Activated naive CD4-positive, alpha-beta T cell treated with anti-CD3 and anti-CD28 coated beads, Interleukin-2, amount 50 U/mL, for 72 hours (primary cell): ENCODE measurements around the gene BCL11B. TPM values are rescaled to one million over a fixed set of nuclear protein-coding genes. Genes with fewer than 3 reads are reported as not detected.
A peak's percentile ranks its signal among the peaks of the same experiment; 100 is the strongest.

ENCODE experiments used
- ATAC-seq, 2 donors: fragments of 150-1000 bp; cut with Tn5 transposase; 2 replicates each; pipeline ENCODE4 v1.10.0; 2021; ENCODE audit warnings: mild to moderate bottlenecking in 2 of 2, moderate library complexity in 2 of 2
- DNase-seq, 2 donors: peaks; one replicate each; pipeline ENCODE4 v3.0.0; 2021 to 2022; ENCODE audit warnings: low spot score in 2 of 2
- H3K27ac Mint-ChIP-seq, 2 donors: one replicate each; pipeline ENCODE4 v1.8.0; 2022; ENCODE audit warnings: mild to moderate bottlenecking in 2 of 2, mixed read lengths in 2 of 2
- H3K36me3 Mint-ChIP-seq, 2 donors: one replicate each; pipeline ENCODE4 v1.8.0; 2022; ENCODE audit warnings: mixed read lengths in 2 of 2
- H3K9me3 Mint-ChIP-seq, 2 donors: one replicate each; pipeline ENCODE4 v1.8.0; 2022; ENCODE audit warnings: mixed read lengths in 2 of 2
- total RNA-seq, 2 donors: library from RNA; stranded (reverse); gene quantifications; one replicate each; pipeline ENCODE4 v1.2.3, GENCODE V29; 2022

The BCL11B gene
- total RNA-seq, 2 donors from 2014 or later, result 57.8 to 65.7 TPM

DNA sequence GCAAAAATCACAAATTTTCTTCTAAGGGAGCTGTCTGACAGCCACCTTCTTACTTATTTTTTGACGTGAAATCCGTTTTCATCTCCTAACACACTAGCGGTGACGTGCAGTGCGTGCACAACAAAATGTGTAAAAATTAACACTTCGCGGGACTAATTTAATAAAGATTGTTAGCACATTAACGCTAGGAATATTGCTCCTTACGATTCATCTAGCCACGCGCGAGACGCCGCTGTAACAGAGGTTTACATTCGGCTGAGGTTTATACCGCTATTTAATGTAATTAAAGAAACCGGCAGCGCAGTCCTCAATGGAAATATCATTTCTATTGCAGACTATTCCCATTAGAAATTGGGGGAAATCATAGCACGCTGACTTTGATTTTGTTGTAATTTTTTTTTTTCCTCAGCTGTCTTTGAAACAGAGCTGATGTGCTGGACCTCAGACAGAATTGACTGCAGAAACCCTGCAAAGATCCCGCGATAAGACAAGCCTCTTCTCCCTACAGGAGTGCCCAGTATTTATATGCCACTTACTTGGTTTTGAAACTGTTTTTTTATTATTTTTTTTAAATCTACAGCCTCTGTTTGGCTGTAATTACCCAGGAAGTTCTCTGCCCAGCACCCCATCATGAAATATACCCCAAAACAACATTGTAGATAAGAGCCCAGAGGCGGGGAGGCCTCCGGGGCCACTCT lies 31.2 kb downstream of the BCL11B start:
- DNase-seq (no peak), ATAC-seq (peak in 1 of 2 donors; percentile 31)
- no peaks in the 10 kb centered on the region for H3K9me3 Mint-ChIP-seq
- H3K27ac Mint-ChIP-seq, result peak overlapping the region; percentile 91 to 99
- H3K36me3 Mint-ChIP-seq, result peaks cover 21 to 64% of the 10 kb centered on the region in 2 donors

DNA sequence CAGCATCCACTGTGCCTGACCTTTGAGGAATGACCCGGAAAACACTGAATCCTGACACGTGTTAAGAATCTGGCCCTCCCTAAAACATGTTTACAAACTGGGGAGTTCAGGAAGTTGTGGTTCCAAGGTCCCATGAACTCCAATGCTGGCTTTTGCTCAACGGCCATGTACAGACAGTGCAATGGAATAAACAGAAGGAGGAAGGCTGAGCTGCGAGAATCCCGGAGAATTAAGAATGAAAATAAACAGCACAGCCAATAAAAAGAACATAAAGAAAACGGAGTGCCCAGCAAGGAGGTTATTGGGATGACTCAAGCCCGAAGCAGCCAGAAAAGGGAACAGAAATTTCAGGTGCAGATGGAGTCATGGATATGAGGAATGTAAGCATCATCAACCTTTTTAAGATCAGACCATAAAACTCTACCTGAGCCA lies 32.3 kb downstream of the BCL11B start:
- no peaks in the 10 kb centered on the region for H3K9me3 Mint-ChIP-seq
- DNase-seq, result no peak
- peak in 1 of 2 donors; percentile 19 for ATAC-seq
- peaks cover 21 to 64% of the 10 kb centered on the region in 2 donors for H3K36me3 Mint-ChIP-seq
- peak overlapping the region; percentile 91 to 98 for H3K27ac Mint-ChIP-seq

DNA sequence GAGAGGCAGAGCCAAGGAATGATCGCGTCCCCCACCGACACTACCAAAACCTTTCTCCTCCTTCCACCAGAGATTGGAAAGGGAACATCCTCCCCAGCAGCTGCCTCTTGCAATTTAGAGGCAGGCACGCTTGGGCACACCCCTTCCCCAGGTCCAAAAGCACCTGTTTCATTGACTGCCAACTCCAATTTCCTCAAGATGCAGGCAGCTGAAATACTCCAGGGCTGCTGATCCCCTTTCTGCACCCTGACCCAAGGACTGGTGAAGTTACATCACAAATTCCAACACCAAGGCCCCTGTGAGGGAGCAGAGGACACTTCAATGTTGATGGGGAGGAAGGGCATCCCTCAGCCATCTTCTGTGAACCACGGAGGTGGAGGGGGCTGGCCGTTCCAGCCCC lies 33.8 kb downstream of the BCL11B start:
- no peak for ATAC-seq
- H3K36me3 Mint-ChIP-seq, result peaks cover 15 to 57% of the 10 kb centered on the region in 2 donors
- no peaks in the 10 kb centered on the region for H3K9me3 Mint-ChIP-seq
- H3K27ac Mint-ChIP-seq, result peak overlapping the region; percentile 91 to 98
- DNase-seq, result peak in 1 of 2 donors; percentile 53

DNA sequence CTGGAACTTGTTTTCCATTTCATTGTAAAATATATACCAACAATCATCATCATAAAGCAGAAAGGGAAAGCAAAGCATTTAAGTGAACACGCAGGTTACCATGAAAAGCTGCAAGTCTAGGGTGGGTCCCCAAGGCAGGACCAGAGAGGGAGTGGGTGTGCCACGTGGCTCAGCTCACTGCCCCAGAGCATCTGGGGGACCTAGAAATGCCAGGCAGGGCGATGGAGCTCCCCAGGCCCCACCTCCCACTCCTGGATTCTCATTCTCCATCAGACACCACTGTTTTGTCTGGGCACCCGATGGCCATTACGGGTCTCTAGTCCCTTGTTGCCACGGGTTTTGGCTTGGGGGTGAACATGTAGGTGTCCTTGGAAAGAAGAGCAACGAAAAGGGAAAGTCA lies 34.7 kb downstream of the BCL11B start:
- Mint-ChIP-seq H3K27ac (peak overlapping the region; percentile 91 to 98), H3K9me3 (no peaks in the 10 kb centered on the region), H3K36me3 (peaks cover 15 to 50% of the 10 kb centered on the region in 2 donors)
- peak in 1 of 2 donors; percentile 29 for ATAC-seq
- peak in 1 of 2 donors; percentile 53 for DNase-seq

DNA sequence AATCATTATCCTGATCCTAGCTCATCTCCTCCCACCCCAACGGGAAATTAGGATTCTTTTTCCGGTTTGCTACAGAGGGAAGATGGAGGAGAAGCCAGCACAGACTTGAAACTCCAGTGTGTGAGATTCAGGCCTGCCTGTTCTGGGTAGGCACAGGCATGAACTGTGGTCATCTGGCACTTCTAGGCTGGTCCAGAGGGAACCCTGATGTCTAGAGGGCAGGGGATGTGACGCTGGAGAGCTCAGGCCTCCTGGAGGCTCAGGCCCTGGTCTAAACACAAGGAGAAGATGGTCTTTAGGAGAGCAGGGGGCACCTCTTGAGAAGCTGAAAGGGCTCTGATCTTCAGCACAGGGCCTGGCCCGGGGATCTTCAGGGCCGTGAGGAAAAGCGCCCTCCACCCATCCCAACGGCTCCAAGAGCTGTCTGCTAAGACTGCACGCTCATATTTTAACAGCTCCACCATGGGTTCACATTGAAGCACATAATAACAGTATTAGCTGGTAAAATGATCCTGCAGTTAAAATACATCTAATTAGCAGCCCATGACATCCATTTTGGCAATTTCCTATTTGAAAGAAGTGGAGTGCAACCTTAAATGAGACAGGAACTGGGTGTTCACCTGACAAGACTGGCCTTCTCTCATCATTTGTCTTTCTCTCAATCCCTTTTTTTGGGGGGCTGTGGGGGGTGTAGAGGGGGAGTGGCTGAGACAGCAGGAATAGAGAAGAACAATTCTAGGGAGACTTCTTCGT lies 35.4 kb downstream of the BCL11B start:
- peaks cover 12 to 43% of the 10 kb centered on the region in 2 donors for H3K36me3 Mint-ChIP-seq

GRCh38 chr14:99235582-99236320 lies 36.2 kb downstream of the BCL11B start:
- ATAC-seq (no peak), DNase-seq (no peak)
- no peaks in the 10 kb centered on the region for H3K9me3 Mint-ChIP-seq
- H3K36me3 Mint-ChIP-seq, result peaks cover 5 to 35% of the 10 kb centered on the region in 2 donors
- peak overlapping the region; percentile 91 to 98 for H3K27ac Mint-ChIP-seq

More for the DNA sequence above, 35.4 kb downstream of the BCL11B start:
- Mint-ChIP-seq H3K27ac (peak overlapping the region; percentile 91 to 98), H3K9me3 (no peaks in the 10 kb centered on the region)
- peak in 1 of 2 donors; percentile 52 for DNase-seq
- ATAC-seq, result no peak

DNA sequence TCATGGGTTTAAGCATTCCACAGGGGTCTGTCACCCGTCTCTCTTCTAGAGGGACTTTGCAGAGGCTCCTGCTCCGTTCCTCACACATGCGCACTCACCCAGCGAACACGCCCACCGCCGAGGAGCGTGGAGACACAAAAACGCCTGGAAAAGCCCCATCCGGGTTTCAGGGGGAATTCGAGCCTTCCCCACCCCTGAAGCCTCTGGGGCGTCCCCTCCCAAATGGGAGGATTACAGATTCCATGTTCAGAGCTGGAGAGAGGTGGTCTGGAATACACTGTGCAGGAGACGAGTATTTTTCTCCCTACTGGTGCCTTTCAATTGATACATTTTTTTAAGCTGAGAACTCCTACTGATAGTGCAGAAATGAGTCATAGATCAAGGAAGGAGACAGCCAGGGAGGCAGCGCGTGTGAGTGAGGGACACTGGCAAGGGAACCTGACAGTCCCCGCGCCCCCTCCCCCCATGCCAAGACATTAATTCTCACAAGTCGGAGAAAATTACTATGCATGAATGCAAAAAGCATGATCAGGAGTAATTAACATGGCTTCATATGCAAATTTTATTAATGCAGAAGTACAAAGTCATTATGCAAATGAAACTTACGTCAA lies 36.9 kb downstream of the BCL11B start:
- Mint-ChIP-seq H3K36me3 (peaks cover 0 to 36% of the 10 kb centered on the region in 2 donors), H3K9me3 (no peaks in the 10 kb centered on the region), H3K27ac (peak overlapping the region; percentile 91 to 98)
- DNase-seq, result peak in 1 of 2 donors; percentile 73
- peak; percentile 27 to 55 for ATAC-seq

DNA sequence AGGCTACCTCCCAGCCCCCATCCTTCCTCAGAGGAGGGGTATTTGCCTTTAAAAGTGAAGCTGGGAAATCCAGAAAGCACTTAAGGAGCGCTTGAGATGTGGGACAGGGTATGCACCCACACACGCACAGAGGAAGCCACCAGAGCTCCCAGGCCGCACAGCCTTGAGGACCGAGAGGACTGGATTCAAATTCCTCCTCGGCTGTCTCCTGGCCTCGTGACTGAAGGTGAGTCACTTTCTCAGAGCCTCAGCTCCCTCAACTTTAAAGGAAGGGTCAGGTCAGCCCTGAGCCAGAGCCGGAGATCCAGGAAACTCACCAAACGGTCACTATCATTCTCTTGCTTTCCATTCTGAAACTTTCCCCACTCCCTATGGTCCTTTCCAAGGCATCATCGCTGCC lies 37.6 kb downstream of the BCL11B start:
- Mint-ChIP-seq H3K9me3 (no peaks in the 10 kb centered on the region), H3K36me3 (peaks cover 2 to 36% of the 10 kb centered on the region in 2 donors), H3K27ac (peak overlapping the region; percentile 91 to 98)
- peak in 1 of 2 donors; percentile 72 for DNase-seq
- ATAC-seq, result peak in 1 of 2 donors; percentile 28

- peak overlapping the region; percentile 91 to 98 for H3K27ac Mint-ChIP-seq
- H3K36me3 Mint-ChIP-seq, result peaks cover 11 to 37% of the 10 kb centered on the region in 2 donors
- DNase-seq (peak in 1 of 2 donors; percentile 56), ATAC-seq (no peak)
- H3K9me3 Mint-ChIP-seq, result no peaks in the 10 kb centered on the region
Observed at GRCh38 chr14:99233222-99234035, 38.6 kb downstream of the BCL11B start.

DNA sequence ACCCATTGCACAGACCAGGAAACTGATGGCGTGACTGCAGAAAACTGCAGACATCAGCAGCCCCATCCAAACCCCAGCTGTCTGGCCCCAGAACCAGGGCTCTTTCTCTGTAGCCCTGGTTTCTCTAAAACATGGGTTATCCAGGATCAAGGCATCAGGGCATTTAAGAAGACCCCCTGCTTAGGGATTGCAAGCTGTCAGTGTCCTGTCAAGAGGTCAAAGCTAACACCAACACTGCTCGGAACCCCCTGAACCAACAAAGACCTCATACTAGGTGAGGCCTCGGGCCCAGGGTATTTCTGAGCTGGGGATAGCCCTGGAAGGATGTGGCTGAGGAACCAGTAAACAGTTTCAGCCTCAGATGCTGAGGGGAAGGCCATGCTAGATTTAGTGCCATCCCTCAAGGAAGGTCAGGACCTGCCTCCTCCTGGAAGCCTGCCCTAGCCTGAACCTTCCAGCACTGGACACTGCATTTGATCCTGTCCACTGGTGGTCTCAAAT lies 39.2 kb downstream of the BCL11B start:
- ATAC-seq (peak in 1 of 2 donors; percentile 21), DNase-seq (peak in 1 of 2 donors; percentile 69)
- H3K9me3 Mint-ChIP-seq, result no peaks in the 10 kb centered on the region
- H3K36me3 Mint-ChIP-seq, result peaks cover 17 to 37% of the 10 kb centered on the region in 2 donors
- H3K27ac Mint-ChIP-seq, result peak overlapping the region; percentile 91 to 98

DNA sequence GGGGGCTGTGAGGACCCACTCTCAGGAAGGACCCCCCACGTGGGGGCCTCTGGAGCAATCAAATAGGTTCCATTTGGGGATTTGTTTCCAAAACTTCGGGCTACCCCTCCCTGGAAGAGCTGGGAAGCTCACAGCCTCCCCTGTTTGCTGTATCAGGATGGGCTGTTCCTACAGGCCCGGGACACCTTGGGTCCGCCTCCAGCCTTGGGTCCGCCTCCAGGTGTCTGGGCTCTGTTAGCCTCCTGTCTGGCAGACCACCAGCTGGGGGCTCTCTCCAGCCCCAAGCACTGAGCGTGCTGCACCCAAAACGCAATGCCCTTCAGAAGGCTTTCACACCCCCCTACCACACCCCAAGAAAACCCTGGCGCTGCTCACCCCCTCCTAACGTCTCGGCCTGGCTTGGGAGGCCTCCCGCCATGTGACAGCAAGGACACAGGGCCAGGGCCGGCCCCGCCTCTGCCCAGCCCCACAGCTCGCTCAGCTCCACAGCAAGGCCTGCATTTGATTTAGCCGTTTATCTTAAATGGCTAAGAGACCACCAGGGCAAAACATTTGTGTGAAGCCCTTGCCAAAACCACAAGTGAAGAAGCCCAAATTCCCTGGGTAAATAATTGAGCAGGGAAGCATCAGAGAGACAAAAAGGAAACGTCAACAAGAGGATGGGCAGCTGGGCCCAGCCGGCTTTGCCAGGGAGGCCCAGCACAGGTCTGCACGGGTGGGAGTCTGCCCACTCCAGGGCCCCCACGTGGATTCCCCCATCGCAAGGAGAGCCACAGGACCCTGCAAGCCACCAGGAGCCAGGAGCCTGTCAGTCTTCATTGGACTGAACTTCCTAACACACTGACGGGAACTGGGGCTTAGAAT lies 39.9 kb downstream of the BCL11B start:
- H3K36me3 Mint-ChIP-seq, result peaks cover 17 to 40% of the 10 kb centered on the region in 2 donors
- no peak for ATAC-seq
- DNase-seq, result peak in 1 of 2 donors; percentile 54

GRCh38 chr14:99231161-99231849 lies 40.7 kb downstream of the BCL11B start:
- DNase-seq (peak in 1 of 2 donors; percentile 57), ATAC-seq (no peak)
- peak overlapping the region; percentile 91 to 98 for H3K27ac Mint-ChIP-seq
- peaks cover 17 to 47% of the 10 kb centered on the region in 2 donors for H3K36me3 Mint-ChIP-seq
- no peaks in the 10 kb centered on the region for H3K9me3 Mint-ChIP-seq

More for the DNA sequence above, 39.9 kb downstream of the BCL11B start:
- H3K27ac Mint-ChIP-seq, result peak overlapping the region; percentile 91 to 98
- H3K9me3 Mint-ChIP-seq, result no peaks in the 10 kb centered on the region

GRCh38 chr14:99230208-99231151 lies 41.5 kb downstream of the BCL11B start:
- Mint-ChIP-seq H3K36me3 (peaks cover 17 to 56% of the 10 kb centered on the region in 2 donors), H3K27ac (peak overlapping the region; percentile 91 to 98), H3K9me3 (no peaks in the 10 kb centered on the region)
- peak; percentile 73 to 93 for DNase-seq
- ATAC-seq, result peak; percentile 63 to 75
